Measurements from ENCODE around the gene MVB12A. TPM values are rescaled to one million over a fixed set of nuclear protein-coding genes. Genes with fewer than 3 reads are reported as not detected.

MVB12A gene
- total and polyA plus RNA-seq, 9 of the 15 experiments (the other 6 are each of a cell fraction or from before 2014, with no cell fraction given) = 1.2 to 46.2 (median 22.4) TPM

GRCh38 chr19:17404621-17405249, 15.1 kb upstream of the MVB12A start:
- peak overlapping the region; percentile 92 for H3K4me2 ChIP-seq (ENCODE audit: insufficient read depth, low read length)
- TF ChIP-seq EWSR1 (IDR thresholded peaks at IDR 0.05; ENCODE audit: borderline replicate concordance, low read depth, partially characterized antibody) = no peak
- TF ChIP-seq RREB1 (CRISPR knock-in tag; IDR thresholded peaks at IDR 0.05) = no peak
- no peak for TF ChIP-seq CBX5 (IDR thresholded peaks at IDR 0.05; ENCODE audit: borderline replicate concordance, low read depth)
- TF ChIP-seq ZEB2 (IDR thresholded peaks at IDR 0.05) = no peak
- no peak for TF ChIP-seq POLR2B (IDR thresholded peaks at IDR 0.05; ENCODE audit: low read depth, partially characterized antibody)
- TF ChIP-seq FOXP4 (CRISPR knock-in tag; IDR thresholded peaks at IDR 0.05; ENCODE audit: borderline replicate concordance) = no peak
- no peak for TF ChIP-seq ZNF561 (CRISPR knock-in tag; conservative IDR thresholded peaks at IDR 0.05)
- TF ChIP-seq ZBTB9 (CRISPR knock-in tag; IDR thresholded peaks at IDR 0.05) = no peak

More at GRCh38 chr19:17404621-17405249, 15.1 kb upstream of the MVB12A start:
- ATAC-seq (no peak), DNase-seq (ENCODE audit: extremely low read depth in 1 of 4, low spot score in 3 of 4) (peak in 1 of 4 experiments; percentile 44), FAIRE-seq (no peak)
- WGBS (ENCODE audit: insufficient coverage, low coverage, missing lambda C conversion rate) = 2% methylated on average over 7 of the region's 7 CpGs
- peaks cover 64% of the 10 kb centered on the region for H3K79me2 ChIP-seq (ENCODE audit: control insufficient read depth, insufficient read depth, low read length)
- 0 out of 2 replicates have a peak, but pooled peaks cover 3% of the 10 kb centered on the region for H4K20me1 ChIP-seq (replicated peaks; ENCODE audit: control insufficient read depth, insufficient read depth, low read length)
- intact Hi-C loops (cut with micrococcal nuclease) = loop anchor here (1.0 kb wide), 1 partner anchor 15 kb away; no protein-coding TSS in a partner anchor
- in situ Hi-C loops (cut with MboI) = no loop called here
- POLR2A ChIA-PET = interaction anchor here (0.6 to 2.4 kb wide), 7 partner anchors 11 to 935 kb away, joined by 3 to 20 read pairs (median 5); partner anchors contain the start of genes ANO8, CCDC194 and MVB12A
- peak overlapping the region; percentile 69 for H3K27ac ChIP-seq (ENCODE audit: extremely low read depth, low read depth, low read length)
- no peaks in the 10 kb centered on the region for H3K9me3 ChIP-seq (replicated peaks; ENCODE audit: control insufficient read depth, insufficient read depth, low read depth, low read length)
- H2AFZ ChIP-seq (ENCODE audit: low read depth, low read length) = peak overlapping the region; percentile 81
- H3K27me3 ChIP-seq (ENCODE audit: control insufficient read depth in 2 of 2, insufficient read depth in 2 of 2, low read length in 2 of 2) = no peaks in the 10 kb centered on the region
- TSS peak; percentile 68 for BruUV-seq (replicated peaks)
- H3K36me3 ChIP-seq (ENCODE audit: control insufficient read depth, insufficient read depth, low read length) = peaks cover 26% of the 10 kb centered on the region; the same call in 2 of the 3 replicates
- H3K4me1 ChIP-seq (replicated peaks in 1 of 2; ENCODE audit: control insufficient read depth in 2 of 2, insufficient read depth in 2 of 2, low read length in 2 of 2) = peaks cover 12 to 37% of the 10 kb centered on the region in 2 experiments; a peak in 4 of 5 replicates
- H3K4me3 ChIP-seq = peak overlapping the region; percentile 53
- CTCF ChIA-PET (ENCODE audit: low intra/inter-chr PET ratio) = no interaction called here
- peak overlapping the region; percentile 78 to 93 for H3K9ac ChIP-seq (ENCODE audit: insufficient read depth in 1 of 2, low read depth in 2 of 2, low read length in 2 of 2)
- H3K9me1 ChIP-seq (ENCODE audit: control insufficient read depth, insufficient read depth, low read length) = no peaks in the 10 kb centered on the region
